K562 (cell line): ENCODE results near the gene MAST3. TPM values are rescaled to one million over a fixed set of nuclear protein-coding genes. Genes with fewer than 3 reads are reported as not detected.

Source experiments
- ATAC-seq: fragments of 200-7000 bp; cut with Tn5 transposase; 3 replicates; pipeline ENCODE4 v1.9.1; 2020; ENCODE audit warnings: moderate library complexity
- BruUV-seq: library from RNA; stranded (reverse); fragments of 400-500 nt; replicated peaks from 2 replicates; lab custom pipeline; 2021; lab: Mats Ljungman, UMichigan
- CTCF ChIA-PET: fragments of 300-600 bp; formaldehyde crosslinking; extraction: SDS; loops from one replicate; lab custom pipeline; 2021; ENCODE audit warnings: low intra/inter-chr PET ratio; lab: Yijun Ruan, JAX
- POLR2A ChIA-PET: fragments of 300-600, 350-650 bp; sonication (Branson Sonifier 250); formaldehyde crosslinking; extraction: SDS; loops from one replicate; lab custom pipeline; 2021; ENCODE audit warnings: antibody characterized with exemption, inconsistent platforms; lab: Yijun Ruan, JAX
- DNase-seq, 4 experiments: peaks; one replicate each; pipeline versions ENCODE4 v3.0.0 to v3.0.0-alpha.2; 2011 to 2018; ENCODE audit warnings: low spot score in 3 of 4, mixed read lengths in 3 of 4; ENCODE audit errors: extremely low read depth in 1 of 4
- FAIRE-seq: peaks from 2 replicates; lab custom pipeline; 2011; peaks lifted over from hg19 to GRCh38; lab: Jason Lieb, UNC
- H2AFZ ChIP-seq: 2 replicates; pipeline ENCODE4 v1.6.0; 2011; ENCODE audit warnings: low read depth, low read length, control low read depth, inconsistent platforms
- H3K27ac ChIP-seq: fragments of 200-600 bp; 3 replicates; pipeline ENCODE4 v1.8.0; 2011; ENCODE audit warnings: low read depth, mild to moderate bottlenecking, control low read depth, inconsistent platforms, low read length, moderate library complexity, mixed read lengths; ENCODE audit errors: extremely low read depth
- H3K27me3 ChIP-seq, 2 experiments: fragments of 300-600 bp in 1 of 2; 2 replicates in 1 of 2; 3 replicates in 1 of 2; pipeline versions ENCODE4 v1.6.0 to v1.8.0; 2011; ENCODE audit warnings: inconsistent platforms in 2 of 2, low read length in 2 of 2, mild to moderate bottlenecking in 1 of 2, mixed read lengths in 1 of 2, moderate library complexity in 1 of 2; ENCODE audit not compliant: control insufficient read depth in 2 of 2, insufficient read depth in 2 of 2
- H3K36me3 ChIP-seq: fragments of 300-600 bp; 3 replicates; pipeline ENCODE4 v1.8.0; 2011; ENCODE audit warnings: mild to moderate bottlenecking, low read length, inconsistent platforms; ENCODE audit not compliant: control insufficient read depth, insufficient read depth
- H3K4me1 ChIP-seq, 2 experiments: fragments of 200-600 bp in 1 of 2; replicated peaks in 1 of 2; 2 replicates in 1 of 2; 3 replicates in 1 of 2; pipeline versions ENCODE4 v1.5.1 to v1.8.0; 2011; ENCODE audit warnings: inconsistent platforms in 2 of 2, low read length in 2 of 2, mild to moderate bottlenecking in 1 of 2, mixed read lengths in 1 of 2, moderate library complexity in 1 of 2; ENCODE audit not compliant: control insufficient read depth in 2 of 2, insufficient read depth in 2 of 2
- H3K4me2 ChIP-seq: 2 replicates; pipeline ENCODE4 v1.6.1; 2011; ENCODE audit warnings: low read length, control low read depth, inconsistent platforms, mixed read lengths; ENCODE audit not compliant: insufficient read depth
- H3K4me3 ChIP-seq: fragments of 200-600 bp; sonication (generic), shearing (Covaris generic); 2 replicates; pipeline ENCODE4 v1.5.1; 2016; ENCODE audit warnings: control low read depth, inconsistent platforms
- H3K79me2 ChIP-seq: fragments of 200-600 bp; 3 replicates; pipeline ENCODE4 v1.8.0; 2011; ENCODE audit warnings: low read length, inconsistent platforms; ENCODE audit not compliant: control insufficient read depth, insufficient read depth
- H3K9ac ChIP-seq, 2 experiments: 2 replicates each; pipeline versions ENCODE4 v1.6.0 to v1.6.1; 2011; ENCODE audit warnings: low read depth in 2 of 2, low read length in 2 of 2, control low read depth in 1 of 2, inconsistent platforms in 1 of 2, mild to moderate bottlenecking in 1 of 2, mixed read lengths in 1 of 2; ENCODE audit not compliant: insufficient read depth in 1 of 2
- H3K9me1 ChIP-seq: one replicate; pipeline ENCODE4 v1.6.0; 2011; ENCODE audit warnings: inconsistent platforms, mild to moderate bottlenecking, low read length, moderate library complexity; ENCODE audit not compliant: control insufficient read depth, insufficient read depth
- H3K9me3 ChIP-seq: replicated peaks from 2 replicates; pipeline ENCODE4 v1.5.1; 2011; ENCODE audit warnings: low read depth, low read length, inconsistent platforms; ENCODE audit not compliant: control insufficient read depth, insufficient read depth
- H4K20me1 ChIP-seq: replicated peaks from 2 replicates; pipeline ENCODE4 v1.6.1; 2011; ENCODE audit warnings: low read length, inconsistent platforms, mixed read lengths; ENCODE audit not compliant: control insufficient read depth, insufficient read depth
- CREBBP ChIP-seq: IDR thresholded peaks from one replicate; pipeline ENCODE4 v1.6.1; 2012; ENCODE audit warnings: low read depth, mild to moderate bottlenecking, control low read depth, inconsistent platforms, low read length
- EHMT2 ChIP-seq: fragments of 450-650 bp; IDR thresholded peaks from 2 replicates; pipeline ENCODE4 v1.6.1; 2018; ENCODE audit warnings: antibody characterized with exemption
- FOXJ2 ChIP-seq: fragments of 200-800 bp; sonication (Bioruptor generic); IDR thresholded peaks from 2 replicates; pipeline ENCODE4 v1.6.1; 2016; ENCODE audit warnings: missing genetic modification characterization, missing compliant biosample characterization
- FOXO4 ChIP-seq: fragments of 450-650 bp; formaldehyde crosslinking; IDR thresholded peaks from 2 replicates; pipeline ENCODE4 v1.4.0; 2020; ENCODE audit warnings: mild to moderate bottlenecking, moderate library complexity
- MTA2 ChIP-seq: fragments of 450-650 bp; IDR thresholded peaks from 2 replicates; pipeline ENCODE4 v1.6.1; 2016; ENCODE audit warnings: low read depth
- NCOA6 ChIP-seq: fragments of 450-650 bp; IDR thresholded peaks from 2 replicates; pipeline ENCODE4 v1.6.1; 2017; ENCODE audit warnings: mild to moderate bottlenecking
- SMARCC2 ChIP-seq: fragments of 450-650 bp; IDR thresholded peaks from 2 replicates; pipeline ENCODE4 v1.6.1; 2017; ENCODE audit warnings: antibody characterized with exemption, moderate library complexity, mild to moderate bottlenecking, low read depth
- ZNF551 ChIP-seq: fragments of 250-450 bp; sonication (Bioruptor Pico); IDR thresholded peaks from 2 replicates; pipeline ENCODE4 v1.5.0; 2021; ENCODE audit warnings: mild to moderate bottlenecking, moderate library complexity
- WGBS: fragments of 100-300 bp; shearing (Covaris generic); methylation state at CpG from one replicate; pipeline ENCODE4 v1.1.6; 2016; ENCODE audit warnings: low coverage, mixed read lengths; ENCODE audit not compliant: insufficient coverage; ENCODE audit errors: missing lambda C conversion rate; 5-methylcytosine and 5-hydroxymethylcytosine counted together
- in situ Hi-C: fragments of 300-500 bp; cut with MboI; formaldehyde crosslinking; loops from 4 replicates; pipeline ENCODE4 v1.15.0; 2018; ENCODE audit warnings: inconsistent platforms, mixed read lengths
- intact Hi-C: fragments of 100-400 bp; cut with micrococcal nuclease; formaldehyde crosslinking; loops from 2 replicates; pipeline ENCODE4 v1.14.2; 2022
- polyA plus RNA-seq, 8 experiments: library from polyadenylated mRNA; depleted of rRNA in 4 of 8; stranded (reverse) in 5 of 8; unstranded in 3 of 8; fragments of >200 nt; fragmentation: Nextera tagmentation in 2 of 8; fragmentation: Illumina TruSeq in 1 of 8; extraction: Ambion mirVana in 2 of 8; extraction: Trizol in 1 of 8; gene quantifications; 2 replicates each; pipeline versions ENCODE4 v1.2.1 to v1.2.3, GENCODE V29; 2011 to 2014; ENCODE audit warnings: inconsistent platforms in 1 of 8, missing spikeins in 1 of 8
- total RNA-seq, 7 experiments: library from RNA; depleted of rRNA in 6 of 7; stranded (reverse); fragments of >200 nt in 6 of 7; fragmentation: Illumina TruSeq in 2 of 7; extraction: Trizol in 2 of 7; gene quantifications; 2 replicates each; pipeline versions ENCODE4 v1.2.1 to v1.2.3, GENCODE V29; 2011 to 2021; ENCODE audit warnings: low replicate concordance in 1 of 7
- TF ChIP-seq, protein P1 (sequence below): sonication (generic); formaldehyde crosslinking; IDR thresholded peaks from 2 replicates; pipeline ENCODE4 v1.8.0; 2022; ENCODE audit warnings: mild to moderate bottlenecking, missing genetic modification reagents

MAST3 gene
- total and polyA plus RNA-seq, 9 of the 15 experiments (the other 6 are each of a cell fraction or from before 2014, with no cell fraction given), result 0.94 to 9.9 (median 2.4) TPM

DNA sequence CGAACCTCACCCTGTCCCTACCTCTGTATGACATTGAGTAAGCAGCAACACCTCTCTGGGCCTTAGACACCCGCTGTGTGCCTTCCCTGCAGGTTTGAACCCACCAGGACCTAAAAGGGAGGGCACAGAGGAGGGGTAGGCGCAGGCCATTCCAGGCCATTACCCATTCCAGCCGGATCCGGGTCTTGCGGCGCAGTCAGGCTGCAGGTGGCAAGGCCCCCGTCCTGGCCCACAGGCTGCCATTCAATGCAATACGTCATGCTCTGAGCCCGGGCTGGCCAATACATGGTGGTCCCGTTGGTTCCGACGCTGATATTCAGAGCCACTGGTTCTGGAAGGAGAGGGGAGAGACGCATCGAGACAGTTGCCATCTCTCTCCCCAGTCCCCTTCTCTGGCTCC lies 28.2 kb upstream of the MAST3 start:
- CTCF ChIA-PET, result no interaction called here
- in situ Hi-C loops, result no loop called here
- Histone ChIP-seq H3K79me2 (no peaks in the 10 kb centered on the region), H2AFZ (no peak overlapping the region), H4K20me1 (no peaks in the 10 kb centered on the region), H3K4me2 (no peak overlapping the region), H3K27ac (no peak overlapping the region), H3K36me3 (no peaks in the 10 kb centered on the region), H3K4me1 (peaks cover 4 to 15% of the 10 kb centered on the region in 2 experiments; a peak in 4 of 5 replicates), H3K27me3 (peaks cover 3 to 12% of the 10 kb centered on the region in 2 experiments; a peak in 1 of 5 replicates), H3K9me1 (no peaks in the 10 kb centered on the region), H3K9ac (no peak overlapping the region; a peak in 1 of 4 replicates), H3K9me3 (no peaks in the 10 kb centered on the region), H3K4me3 (no peak overlapping the region)
- no peak for ATAC-seq
- intact Hi-C loops, result loop anchor here (10.0 kb wide), 1 partner anchor 85 kb away; the partner anchor contains the start of gene PIK3R2
- WGBS, result 27% methylated on average over 4 of the region's 15 CpGs
- TF ChIP-seq EHMT2, result no peak
- no peak for TF ChIP-seq NCOA6
- TF ChIP-seq FOXJ2, result no peak
- no peak for TF ChIP-seq CREBBP
- TF ChIP-seq ZNF551 (CRISPR knock-in tag), result no peak
- TF ChIP-seq MTA2, result no peak
- no peak for TF ChIP-seq FOXO4 (CRISPR knock-in tag)
- no peak for TF ChIP-seq SMARCC2
- TF ChIP-seq, protein P1, sequence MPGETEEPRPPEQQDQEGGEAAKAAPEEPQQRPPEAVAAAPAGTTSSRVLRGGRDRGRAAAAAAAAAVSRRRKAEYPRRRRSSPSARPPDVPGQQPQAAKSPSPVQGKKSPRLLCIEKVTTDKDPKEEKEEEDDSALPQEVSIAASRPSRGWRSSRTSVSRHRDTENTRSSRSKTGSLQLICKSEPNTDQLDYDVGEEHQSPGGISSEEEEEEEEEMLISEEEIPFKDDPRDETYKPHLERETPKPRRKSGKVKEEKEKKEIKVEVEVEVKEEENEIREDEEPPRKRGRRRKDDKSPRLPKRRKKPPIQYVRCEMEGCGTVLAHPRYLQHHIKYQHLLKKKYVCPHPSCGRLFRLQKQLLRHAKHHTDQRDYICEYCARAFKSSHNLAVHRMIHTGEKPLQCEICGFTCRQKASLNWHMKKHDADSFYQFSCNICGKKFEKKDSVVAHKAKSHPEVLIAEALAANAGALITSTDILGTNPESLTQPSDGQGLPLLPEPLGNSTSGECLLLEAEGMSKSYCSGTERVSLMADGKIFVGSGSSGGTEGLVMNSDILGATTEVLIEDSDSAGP (CRISPR knock-in tag), result no peak
- FAIRE-seq, result no peak
- POLR2A ChIA-PET, result no interaction called here
- BruUV-seq, result no TSS peak
- no peak for DNase-seq
